ENCODE measurements around the gene PGAM5. TPM values are rescaled to one million over a fixed set of nuclear protein-coding genes. Genes with fewer than 3 reads are reported as not detected.

The PGAM5 gene
- total RNA-seq, 1 experiment from 2014 or later = 112 TPM

GRCh38 chr12:132713123-132713522 is 2.5 kb downstream of the PGAM5 start:
- H3K79me2 ChIP-seq (ENCODE audit: insufficient read depth, low read length) = peaks cover 15% of the 10 kb centered on the region; the same call in 1 of the 2 replicates
- H2AK5ac ChIP-seq (ENCODE audit: insufficient read length, low read length) = no peak overlapping the region
- peaks cover 10% of the 10 kb centered on the region for H3K23me2 ChIP-seq (ENCODE audit: insufficient read length, low read depth, low read length, poor library complexity, severe bottlenecking)
- no peak overlapping the region for H3K23ac ChIP-seq (ENCODE audit: insufficient read length, low read depth, low read length)
- H4K5ac ChIP-seq (ENCODE audit: insufficient read length, low read depth, low read length) = no peak overlapping the region
- H3K18ac ChIP-seq (ENCODE audit: insufficient read length, low read depth, low read length) = no peak overlapping the region
- Mint-ChIP-seq H3K27ac (peak overlapping the region in 1 of 3 experiments; percentile 59; a peak in 1 of 7 replicates), H3K9me3 (peaks cover 0 to 5% of the 10 kb centered on the region in 2 experiments; a peak in 1 of 5 replicates), H3K36me3 (ENCODE audit: insufficient read depth in 1 of 3, low read depth in 3 of 3) (peaks cover 17 to 46% (median 41%) of the 10 kb centered on the region in 3 experiments; a peak in 6 of 7 replicates), H3K27me3 (ENCODE audit: low read depth) (no peaks in the 10 kb centered on the region), H3K4me1 (peaks cover 2 to 9% of the 10 kb centered on the region in 2 experiments; a peak in 3 of 4 replicates), H3K4me3 (peak overlapping the region in 1 of 2 experiments; percentile 14; a peak in 1 of 5 replicates)
- no peak overlapping the region for H3K9ac ChIP-seq (ENCODE audit: extremely low read depth, insufficient read length, low read length)
- no peak overlapping the region for H2BK120ac ChIP-seq (ENCODE audit: low read depth, low read length, poor library complexity, severe bottlenecking)
- no peak overlapping the region for H3K4me2 ChIP-seq (ENCODE audit: insufficient read depth, insufficient read length, low read length)
- H3K56ac ChIP-seq (ENCODE audit: insufficient read length, low read depth, low read length) = no peak overlapping the region
- H3K14ac ChIP-seq (ENCODE audit: insufficient read depth, low read length) = no peak overlapping the region
- no peak overlapping the region for H3T11ph ChIP-seq (ENCODE audit: low read length)
- H3K9me3 ChIP-seq (ENCODE audit: control insufficient read depth, low read depth, low read length) = peaks cover 2% of the 10 kb centered on the region
- H2BK5ac ChIP-seq (ENCODE audit: insufficient read length, low read length) = no peak overlapping the region
- no peak overlapping the region for H2BK15ac ChIP-seq (ENCODE audit: low read depth, low read length)
- no peak overlapping the region for H4K91ac ChIP-seq (ENCODE audit: insufficient read length, low read depth, low read length)
- WGBS (ENCODE audit: extremely low coverage, insufficient read length, low lambda C conversion rate) = no CpG with 5 or more reads among the region's 2 CpGs
- H3K4ac ChIP-seq (ENCODE audit: low read depth, low read length) = no peak overlapping the region
- no peak for DNase-seq
- no peak overlapping the region for H2BK20ac ChIP-seq (ENCODE audit: low read depth, low read length, poor library complexity, severe bottlenecking)
- H3K27me3 ChIP-seq (ENCODE audit: insufficient read depth, low read length) = peaks cover 2% of the 10 kb centered on the region; the same call in 1 of the 2 replicates
- no peak overlapping the region for H2BK12ac ChIP-seq (ENCODE audit: insufficient read length, low read depth, low read length)
- H4K8ac ChIP-seq (replicated peaks; ENCODE audit: insufficient read length, low read depth, low read length) = no peak overlapping the region
- no peak for TF ChIP-seq CTCF (conservative IDR thresholded peaks at IDR 0.05)
- no peaks in the 10 kb centered on the region for H3K4me1 ChIP-seq (ENCODE audit: insufficient read depth, low read length)
- no peaks in the 10 kb centered on the region for H4K20me1 ChIP-seq (ENCODE audit: control insufficient read depth, insufficient read depth, insufficient read length)
- no peak overlapping the region for H3K27ac ChIP-seq (ENCODE audit: insufficient read length, low read depth, low read length)
- peaks cover 6% of the 10 kb centered on the region for H3K79me1 ChIP-seq (ENCODE audit: insufficient read depth, low read depth, low read length, poor library complexity, severe bottlenecking)
- no peak overlapping the region for H2AFZ ChIP-seq (ENCODE audit: low read length)

Data from H9 (cell line).